ENCODE measurements around the gene ABTB2. TPM values are rescaled to one million over a fixed set of nuclear protein-coding genes. Genes with fewer than 3 reads are reported as not detected.

The ABTB2 gene
- total and polyA plus RNA-seq, 2 of the 8 experiments (the other 6 are each of a cell fraction or from before 2014, with no cell fraction given) = 7.7 to 10.2 TPM

- no peak overlapping the region for H3K4me2 ChIP-seq (ENCODE audit: insufficient read depth in 1 of 2, low read depth in 2 of 2, low read length in 2 of 2)
- FAIRE-seq (no peak), DNase-seq (ENCODE audit: low read depth in 1 of 2, low spot score in 2 of 2) (no peak)
- H3K27ac ChIP-seq (ENCODE audit: low read depth, low read length) = no peak overlapping the region
- no peak overlapping the region for H3K9ac ChIP-seq (replicated peaks in 1 of 4; ENCODE audit: extremely low read depth in 1 of 4, low read depth in 3 of 4, low read length in 3 of 4)
- H3K23me2 ChIP-seq (ENCODE audit: low read depth, low read length) = no peaks in the 10 kb centered on the region
- no peak overlapping the region for H2BK12ac ChIP-seq (ENCODE audit: low read depth, low read length)
- H3K27me3 ChIP-seq (replicated peaks in 1 of 4; ENCODE audit: control insufficient read depth in 3 of 4, extremely low read depth in 1 of 4, insufficient read depth in 3 of 4, low read length in 3 of 4) = no peaks in the 10 kb centered on the region
- no peaks in the 10 kb centered on the region for H4K20me1 ChIP-seq (replicated peaks in 1 of 2; ENCODE audit: control insufficient read depth in 1 of 2, insufficient read depth in 2 of 2, low read length in 2 of 2)
- H3K14ac ChIP-seq (ENCODE audit: insufficient read length) = no peak overlapping the region
- no peak overlapping the region for H3K56ac ChIP-seq (replicated peaks; ENCODE audit: insufficient read length, low read depth, low read length)
- no peak overlapping the region for H4K8ac ChIP-seq (ENCODE audit: extremely low read depth, insufficient read depth, low read length)
- H4K91ac ChIP-seq (replicated peaks; ENCODE audit: insufficient read length, low read length) = no peak overlapping the region
- H3K23ac ChIP-seq (ENCODE audit: insufficient read length) = no peak overlapping the region
- no peak overlapping the region for H2BK5ac ChIP-seq (ENCODE audit: low read depth, low read length)
- no peak overlapping the region for H2BK20ac ChIP-seq (ENCODE audit: low read length)
- no peak overlapping the region for H2BK15ac ChIP-seq (ENCODE audit: low read length)
- H3K9me3 ChIP-seq (ENCODE audit: insufficient read depth in 2 of 2, low read depth in 1 of 2, low read length in 1 of 2) = no peaks in the 10 kb centered on the region
- no peak overlapping the region for H3K4me3 ChIP-seq (ENCODE audit: extremely low read depth in 1 of 4, insufficient read depth in 2 of 4, low read depth in 3 of 4, low read length in 4 of 4)
- POLR2A ChIA-PET (ENCODE audit: partially characterized antibody) = no interaction called here
- peaks cover 0 to 5% (median 2%) of the 10 kb centered on the region in 4 experiments; a peak in 2 of 7 replicates for H3K4me1 ChIP-seq (replicated peaks in 1 of 4; ENCODE audit: control insufficient read depth in 3 of 4, insufficient read depth in 4 of 4, low read length in 3 of 4)
- H3K18ac ChIP-seq (ENCODE audit: extremely low read depth, low read length) = no peak overlapping the region
- no peak for TF ChIP-seq SP1 (IDR thresholded peaks at IDR 0.05; ENCODE audit: low read depth, low read length)
- no peak for TF ChIP-seq EZH2 (IDR thresholded peaks at IDR 0.05; ENCODE audit: low read depth, low read length, severe bottlenecking)
- no peak for TF ChIP-seq POU5F1 (IDR thresholded peaks at IDR 0.05; ENCODE audit: low read depth, low read length)
- TF ChIP-seq RNF2 (IDR thresholded peaks at IDR 0.05; ENCODE audit: borderline replicate concordance, low read depth, low read length, missing control alignments, poor library complexity, severe bottlenecking) = no peak
- TF ChIP-seq SP4 (IDR thresholded peaks at IDR 0.05; ENCODE audit: low read length) = no peak
- no peak for TF ChIP-seq HDAC2 (IDR thresholded peaks at IDR 0.05; ENCODE audit: borderline replicate concordance in 1 of 2, low read depth in 2 of 2, low read length in 2 of 2)
- CTCF ChIA-PET (ENCODE audit: partially characterized antibody) = interaction anchor here (0.9 to 5.4 kb wide), 5 partner anchors 9 to 92 kb away, joined by 3 to 39 read pairs (median 4); partner anchors contain the start of gene ABTB2
- no peak overlapping the region for H2BK120ac ChIP-seq (replicated peaks; ENCODE audit: low read depth, low read length)
- no peak overlapping the region for H2AFZ ChIP-seq (ENCODE audit: low read length)
- H3K36me3 ChIP-seq (ENCODE audit: control insufficient read depth in 2 of 4, insufficient read depth in 4 of 4, low read length in 3 of 4) = no peaks in the 10 kb centered on the region
- H4K5ac ChIP-seq (ENCODE audit: insufficient read length, low read depth, low read length) = no peak overlapping the region
- peaks cover 0 to 31% of the 10 kb centered on the region in 2 experiments; a peak in 2 of 4 replicates for H3K79me2 ChIP-seq (ENCODE audit: control insufficient read depth in 1 of 2, insufficient read depth in 2 of 2, low read length in 2 of 2)
- H3K79me1 ChIP-seq (ENCODE audit: low read depth, low read length) = peaks cover 3% of the 10 kb centered on the region; the same call in 1 of the 2 replicates
- no peak overlapping the region for H2AK5ac ChIP-seq (ENCODE audit: low read depth, low read length)
- WGBS, 2 experiments (ENCODE audit: extremely low coverage in 1 of 2, insufficient coverage in 1 of 2, insufficient read length in 1 of 2, insufficient replicate concordance in 2 of 2, low coverage in 1 of 2, low lambda C conversion rate in 2 of 2, missing lambda C conversion rate in 1 of 2) = 89% methylated on average over 6 of the region's 6 CpGs; no CpG with 5 or more reads in 1 of the 2 experiments
- H3K4ac ChIP-seq (replicated peaks; ENCODE audit: insufficient read length, low read depth, low read length) = no peak overlapping the region
Measured at GRCh38 chr11:34343686-34344085, 14.1 kb downstream of the ABTB2 start.
